Stimulated activated CD4-positive, alpha-beta T cell treated with anti-CD3 and anti-CD28 coated beads, Interleukin-12 subunit alpha, Interleukin-12 subunit beta, amount 100 ng/mL, for 4 hours (primary cell): ENCODE results near the gene ARPC5.

Experiments used
- DNase-seq: peaks from one replicate; pipeline ENCODE4 v3.0.0-alpha.2; 2020

The ARPC5 gene

DNA sequence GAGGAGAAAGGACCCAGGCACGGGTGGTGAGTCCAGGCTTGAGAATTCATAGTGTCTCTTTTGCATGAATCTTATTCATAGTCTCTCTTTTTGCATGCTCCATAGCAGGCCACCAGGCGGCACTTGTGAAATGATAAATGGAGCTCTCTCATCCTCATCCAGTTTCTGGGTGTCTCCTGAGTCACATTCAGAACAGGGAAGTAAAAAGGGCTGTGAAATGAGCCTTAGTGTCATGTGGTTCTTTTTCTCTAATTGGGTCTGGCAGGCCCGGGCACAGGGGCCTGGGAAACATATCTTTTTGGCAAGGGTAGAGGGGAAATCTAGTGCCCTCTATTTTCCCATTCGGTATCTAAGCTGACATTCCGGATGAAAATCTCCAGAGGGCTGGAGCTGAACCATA, 26.3 kb downstream of the ARPC5 start:
- no peak for DNase-seq

DNA sequence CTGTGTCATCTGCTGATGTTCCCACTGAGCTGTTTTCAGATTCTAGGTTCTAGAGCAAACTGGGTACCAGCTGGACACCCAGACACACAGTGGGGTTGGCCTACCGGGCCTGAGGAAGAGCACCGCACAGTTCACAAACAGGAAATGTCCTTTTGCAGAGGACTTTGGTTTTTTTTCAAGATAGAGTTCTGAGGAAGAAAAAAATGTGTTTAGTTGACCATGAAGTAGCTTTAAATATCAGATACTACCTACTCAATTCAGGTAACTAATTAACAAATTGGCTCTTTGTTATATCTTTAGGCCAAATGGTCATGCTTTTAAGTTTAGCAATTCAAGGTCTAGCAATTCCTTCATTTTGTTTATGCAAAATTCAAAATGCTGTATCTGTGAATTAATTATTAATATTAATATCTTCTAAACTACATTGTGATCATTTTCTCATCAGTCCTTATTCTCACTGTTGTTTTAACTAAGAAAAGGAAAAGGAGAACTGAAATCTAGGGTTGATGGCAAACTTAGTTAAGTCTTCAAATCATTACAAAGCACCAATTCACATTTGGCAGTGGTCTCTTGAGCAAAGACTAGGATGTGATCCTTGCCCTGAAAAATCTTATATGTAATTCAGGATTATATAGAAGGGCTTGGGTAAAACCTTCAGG, 28.1 kb downstream of the ARPC5 start:
- no peak for DNase-seq

DNA sequence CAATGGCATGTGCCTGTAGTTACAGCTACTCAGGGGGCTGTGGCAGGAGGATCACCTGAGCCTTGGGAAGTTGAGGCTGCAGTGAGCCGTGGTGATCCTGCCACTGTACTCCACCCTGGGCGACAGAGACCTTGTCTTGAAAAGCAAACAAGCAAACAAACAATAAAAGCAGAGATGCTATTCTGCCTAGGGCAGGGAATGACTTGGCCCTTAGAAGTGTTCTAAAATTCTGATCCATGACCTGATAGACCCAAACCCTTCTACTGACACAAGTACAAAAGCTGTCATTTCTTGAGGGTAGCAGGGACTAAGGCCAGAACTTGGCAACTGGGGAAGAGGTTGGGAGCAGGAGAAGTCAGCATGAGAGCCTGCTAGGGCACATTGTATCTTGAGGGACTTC, 29.7 kb downstream of the ARPC5 start:
- no peak for DNase-seq

DNA sequence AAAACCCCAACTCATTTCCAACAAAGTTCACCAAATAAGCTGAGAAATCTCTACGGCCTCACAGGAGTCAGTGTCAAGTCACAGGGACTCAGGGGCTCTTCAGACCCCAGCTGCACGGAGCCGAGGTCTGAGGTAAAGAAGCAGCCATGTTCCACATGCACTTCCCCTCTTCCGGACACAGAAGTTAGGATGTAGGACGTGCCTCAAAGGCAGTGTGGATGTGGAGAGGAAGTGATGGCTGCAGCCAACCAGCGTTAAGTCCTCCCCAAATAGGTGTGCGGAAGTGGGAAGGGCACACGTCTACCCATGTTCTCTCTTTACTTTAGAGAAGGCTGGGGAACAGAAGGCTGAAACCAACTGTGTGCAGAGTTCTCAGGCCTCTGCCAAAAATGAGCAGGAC, 30.8 kb downstream of the ARPC5 start:
- no peak for DNase-seq

DNA sequence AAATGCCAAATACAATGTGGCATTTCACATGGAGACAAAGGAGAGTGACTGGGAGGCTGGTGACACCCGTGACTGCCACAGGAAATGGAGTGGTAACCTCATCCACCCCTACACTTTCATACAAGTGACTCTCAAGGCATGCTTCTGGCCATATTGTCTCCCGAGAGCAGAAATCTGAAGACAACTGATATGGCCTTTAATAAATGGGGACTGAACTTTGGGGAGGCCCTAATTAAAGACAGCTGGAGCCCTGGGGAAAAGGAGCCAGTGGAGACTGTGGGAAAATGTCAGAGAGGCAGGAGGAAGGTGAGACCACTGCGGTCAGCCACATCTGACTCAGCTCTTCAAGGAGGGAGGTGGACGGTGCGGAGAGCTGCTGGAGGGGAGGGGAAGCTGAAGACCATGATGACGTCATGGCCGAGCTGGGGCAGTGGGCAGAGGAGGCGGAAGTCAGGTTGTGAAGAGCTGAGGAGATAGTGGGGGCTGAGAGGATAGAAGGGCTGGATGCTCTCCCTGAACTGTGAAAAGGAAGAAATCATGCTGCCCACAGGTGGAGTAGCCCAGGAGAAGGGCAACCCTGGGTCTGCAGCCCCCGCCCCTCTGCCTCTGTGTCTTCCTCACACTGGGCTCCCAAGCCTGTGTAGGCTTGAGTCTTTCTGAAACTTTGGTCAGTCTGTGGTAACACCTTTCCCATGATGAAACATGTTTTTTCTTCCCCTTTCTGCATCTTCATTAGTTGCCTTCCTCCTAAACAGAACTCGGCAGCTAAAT, 31.4 kb downstream of the ARPC5 start:
- no peak for DNase-seq

DNA sequence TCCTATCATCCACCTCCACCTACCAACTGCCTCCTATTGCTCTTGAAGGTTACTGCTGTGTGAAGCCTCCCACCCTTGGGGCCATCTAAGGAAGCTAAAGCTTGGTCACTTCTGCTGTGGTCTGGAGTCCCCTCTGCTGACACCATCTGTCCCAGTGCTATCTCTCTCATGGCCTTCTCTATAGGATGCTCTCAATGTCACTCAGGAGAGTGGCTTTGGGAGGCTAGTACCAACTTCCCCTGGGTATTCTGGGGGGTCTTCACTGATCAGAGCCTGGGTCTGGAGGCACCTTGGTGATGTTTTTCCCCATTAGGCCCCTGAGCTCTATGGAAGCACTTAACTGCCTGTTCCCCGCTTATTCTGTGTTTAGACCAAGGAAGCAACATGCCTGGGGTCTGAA, 33.1 kb downstream of the ARPC5 start:
- DNase-seq, result no peak

DNA sequence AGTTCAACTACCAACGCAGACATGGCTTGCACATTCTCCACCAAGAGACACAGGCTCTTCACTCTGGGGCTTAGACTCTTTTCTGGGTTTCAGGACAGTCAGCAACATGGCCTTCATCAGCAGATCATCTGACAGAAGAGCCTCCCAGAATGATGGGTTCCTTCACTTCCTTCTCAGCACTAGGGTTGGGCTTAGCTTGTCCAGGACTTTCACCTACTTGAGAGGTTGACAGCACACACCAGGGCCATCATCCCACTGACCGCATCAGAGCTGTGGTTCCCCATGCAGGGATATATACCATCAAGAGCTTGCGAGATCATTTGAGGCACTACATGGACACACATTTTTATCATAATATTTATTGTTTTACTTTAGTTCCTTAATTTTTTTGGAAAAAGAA, 34.9 kb downstream of the ARPC5 start:
- DNase-seq, result no peak

DNA sequence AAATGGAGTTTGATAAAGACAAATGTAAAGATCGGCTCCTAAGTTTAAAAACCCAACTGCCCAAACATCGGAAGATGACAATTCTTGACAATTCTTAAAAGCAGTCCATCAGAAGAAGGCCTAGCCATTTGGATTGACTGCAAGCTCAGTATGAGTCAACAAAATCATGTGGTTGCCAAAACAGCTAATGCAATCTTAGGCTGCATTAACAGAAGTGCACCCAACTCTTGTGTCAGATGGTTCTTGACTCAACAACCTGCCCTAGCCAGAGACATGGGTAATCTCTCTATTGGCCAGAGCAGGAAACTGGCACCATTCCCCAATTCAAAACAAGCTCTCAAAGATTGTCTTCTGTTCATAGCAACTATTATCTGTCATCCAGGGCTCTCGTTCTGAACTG, 35.4 kb downstream of the ARPC5 start:
- DNase-seq, result no peak

DNA sequence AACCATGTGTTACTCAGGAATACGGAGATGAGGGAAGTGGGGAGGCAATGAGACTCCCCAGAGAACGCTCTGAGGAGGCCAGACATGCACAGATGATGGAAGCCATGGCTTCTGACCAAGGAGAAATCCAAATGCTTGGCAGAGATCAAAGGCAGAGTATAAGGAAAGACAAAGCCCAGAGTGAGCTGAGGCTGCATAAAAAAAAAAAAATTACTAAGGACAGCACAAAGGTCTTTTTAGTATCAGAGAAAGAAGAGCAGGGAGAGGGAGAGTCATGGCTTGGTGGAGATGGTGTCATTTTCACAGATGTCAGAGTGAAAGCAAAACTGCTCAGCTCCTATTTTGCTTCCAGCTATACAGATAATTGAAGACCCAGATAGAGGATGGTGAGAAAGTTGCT, 37.2 kb downstream of the ARPC5 start:
- DNase-seq, result no peak

DNA sequence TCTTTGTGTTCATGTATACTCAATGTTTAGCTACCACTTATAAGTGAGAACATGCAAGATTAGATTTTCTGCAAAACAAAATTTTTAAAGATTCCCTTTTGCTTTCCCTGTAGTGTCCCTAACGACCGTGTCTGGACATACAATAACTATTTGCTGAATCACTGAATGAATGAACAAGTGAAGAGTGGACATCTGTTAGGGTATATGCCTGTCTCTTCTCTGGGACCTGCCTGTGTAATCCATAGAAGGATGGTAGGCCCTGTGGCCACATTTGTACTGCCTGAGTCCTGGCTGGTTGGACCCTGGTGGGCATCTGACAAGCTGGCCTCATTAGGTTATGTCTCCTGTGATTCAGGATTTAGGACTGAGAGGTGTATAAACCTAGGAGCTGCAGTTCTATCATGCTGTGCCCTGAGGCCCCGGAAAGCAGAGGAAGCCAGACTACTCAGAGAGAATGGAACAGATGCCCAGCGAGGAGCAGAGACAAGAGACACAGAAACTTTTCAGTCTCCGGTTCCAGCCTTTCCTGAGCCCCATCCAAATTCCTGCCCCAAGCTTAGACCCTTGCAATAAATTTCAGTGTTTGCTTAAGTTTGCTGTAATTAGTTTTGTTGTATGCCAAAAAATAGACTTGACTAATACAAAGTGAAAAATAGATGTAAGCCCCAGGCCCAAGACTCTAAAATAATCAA, 37.8 kb downstream of the ARPC5 start:
- no peak for DNase-seq

DNA sequence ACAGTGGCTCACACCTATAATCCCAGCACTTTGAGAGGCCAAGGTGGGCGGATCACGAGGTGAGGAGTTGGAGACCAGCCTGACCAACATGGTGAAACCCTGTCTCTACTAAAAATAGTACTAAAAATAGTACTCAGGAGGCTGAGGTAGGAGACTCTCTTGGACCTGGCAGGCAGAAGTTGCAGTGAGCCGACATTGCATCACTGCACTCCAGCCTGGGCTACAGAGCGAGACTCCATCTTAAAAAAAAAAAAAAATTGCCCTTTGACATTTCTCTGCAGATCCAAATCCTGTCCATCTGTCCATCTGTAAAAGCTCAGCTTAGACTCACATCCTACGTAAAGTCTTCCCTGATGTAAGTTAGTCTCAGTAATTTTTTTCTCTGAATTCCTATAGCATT, 39.1 kb downstream of the ARPC5 start:
- no peak for DNase-seq

DNA sequence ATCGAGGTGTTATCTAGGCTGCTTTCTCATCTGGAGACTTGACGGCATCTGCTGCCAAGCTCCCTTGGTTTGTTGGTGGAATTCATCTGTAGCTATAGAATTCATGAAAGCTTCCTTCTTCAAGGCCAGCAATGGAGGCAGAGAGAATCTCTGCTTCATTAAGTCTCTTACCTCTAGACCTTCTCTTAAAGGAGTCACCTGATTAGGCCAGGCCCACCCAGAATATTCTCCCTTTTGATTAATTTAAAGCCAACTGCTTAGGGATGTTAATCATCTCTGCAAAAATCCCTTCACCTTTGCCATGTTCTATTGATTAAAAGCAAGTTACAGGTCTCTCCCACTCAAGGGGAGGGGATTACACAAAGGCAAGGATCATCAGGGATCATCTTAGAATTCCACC, 40.0 kb downstream of the ARPC5 start:
- DNase-seq, result no peak

DNA sequence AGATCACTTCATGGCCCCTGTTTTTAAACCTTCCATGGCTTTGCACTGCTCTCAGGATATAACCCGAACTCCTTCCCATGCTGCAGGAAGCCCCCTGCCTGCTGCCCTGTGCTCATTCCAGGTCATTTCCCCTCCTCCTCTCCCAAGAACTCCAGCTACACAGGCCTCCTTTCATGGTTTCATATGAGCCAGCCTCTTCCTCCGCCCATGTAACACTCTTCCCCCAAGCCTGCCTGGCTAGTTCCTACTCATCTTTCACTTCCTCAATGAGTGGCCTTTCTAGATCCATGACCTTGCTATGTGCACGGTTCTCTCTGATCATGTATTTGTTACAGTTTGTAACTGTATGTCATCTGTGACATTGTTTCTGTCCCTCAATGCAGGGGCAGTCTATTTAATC, 42.2 kb downstream of the ARPC5 start:
- no peak for DNase-seq

DNA sequence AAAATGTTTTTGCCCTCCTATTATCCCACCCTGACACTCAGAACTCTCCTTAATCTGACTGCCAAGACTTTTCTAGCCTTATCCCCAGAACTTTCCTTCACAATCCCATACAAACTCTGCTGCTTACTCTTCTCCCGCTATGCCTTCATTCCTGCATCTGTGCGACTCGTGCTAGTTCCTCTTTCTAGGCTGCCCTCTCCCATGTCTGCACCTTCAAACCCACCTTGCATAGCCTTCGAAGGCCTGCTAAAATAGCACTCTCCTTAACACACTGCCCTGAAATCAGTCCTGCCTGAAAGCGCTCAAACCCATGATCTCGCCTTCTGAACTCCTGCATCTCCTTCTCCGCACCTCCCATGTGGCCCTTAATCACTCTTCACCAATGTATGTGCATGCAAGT, 42.9 kb downstream of the ARPC5 start:
- DNase-seq, result no peak

DNA sequence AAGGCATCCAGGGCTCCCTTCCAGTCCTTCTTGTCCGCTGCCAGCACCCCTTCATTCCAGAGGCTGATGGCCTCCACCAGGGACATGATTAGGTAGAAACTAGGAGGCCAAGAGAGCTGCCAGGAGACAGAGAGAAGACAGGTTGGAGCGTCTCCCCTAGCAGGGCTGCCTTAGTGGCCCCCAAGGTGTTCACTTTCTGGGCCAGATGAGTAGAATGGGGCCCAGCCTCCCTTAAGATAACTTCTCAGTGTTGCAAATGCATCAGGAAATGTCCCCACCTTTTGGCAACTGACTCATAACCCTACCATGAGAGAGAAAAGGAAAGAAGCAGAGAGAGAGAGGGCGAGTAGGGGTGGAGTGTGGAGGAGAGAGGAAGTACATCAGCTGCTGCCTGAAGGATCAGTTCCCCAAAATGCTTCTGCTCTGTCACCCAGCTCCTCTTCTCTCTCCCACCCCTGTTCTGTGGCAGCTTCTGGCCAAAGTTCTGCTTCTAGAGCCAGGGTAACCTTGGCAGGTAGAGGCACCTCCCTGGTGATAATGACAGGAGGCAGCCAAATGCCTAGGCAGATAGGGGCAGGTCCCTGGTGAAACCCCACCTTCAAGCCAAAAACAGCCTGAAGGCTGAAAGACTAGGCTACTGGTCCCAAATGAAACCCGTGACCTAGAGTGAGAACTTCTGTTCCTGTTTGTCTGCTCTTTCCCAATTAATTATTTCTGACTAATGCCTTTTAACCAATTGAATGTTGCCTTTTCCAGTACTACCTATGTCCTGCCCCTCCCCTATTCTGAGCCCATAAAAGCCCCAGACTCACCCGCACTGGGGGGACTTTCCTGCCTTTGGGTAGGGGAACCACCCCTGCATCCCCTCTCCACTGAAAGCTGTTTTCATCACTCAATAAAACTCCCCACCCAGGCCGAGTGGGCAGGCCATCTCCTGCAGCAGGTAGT, 45.1 kb downstream of the ARPC5 start, which contains the start of gene NCF2:
NCF2 (minus strand) TSS at position 216 of the 948 bp plus-strand sequence; CDS start at position 86, 130 bp downstream.
- DNase-seq, result peak; percentile 6

DNA sequence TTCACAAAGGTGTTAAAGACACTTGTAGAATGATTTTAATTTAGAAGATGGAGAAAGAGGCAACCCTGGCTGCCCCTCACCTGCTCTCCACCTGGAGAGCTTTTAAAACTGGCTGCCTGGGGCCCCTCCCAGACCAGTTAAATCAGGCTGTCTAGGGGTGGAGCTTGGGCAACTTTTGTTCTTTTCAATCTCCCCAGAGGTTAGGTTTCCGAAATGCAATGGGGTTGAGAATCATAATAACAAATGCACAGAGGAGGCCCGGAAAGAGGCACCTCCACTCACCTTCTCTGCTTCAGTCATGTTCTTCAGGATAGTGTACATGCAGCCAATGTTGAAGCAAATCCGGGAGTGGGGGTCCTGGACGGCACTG, 45.7 kb downstream of the ARPC5 start:
- no peak for DNase-seq

DNA sequence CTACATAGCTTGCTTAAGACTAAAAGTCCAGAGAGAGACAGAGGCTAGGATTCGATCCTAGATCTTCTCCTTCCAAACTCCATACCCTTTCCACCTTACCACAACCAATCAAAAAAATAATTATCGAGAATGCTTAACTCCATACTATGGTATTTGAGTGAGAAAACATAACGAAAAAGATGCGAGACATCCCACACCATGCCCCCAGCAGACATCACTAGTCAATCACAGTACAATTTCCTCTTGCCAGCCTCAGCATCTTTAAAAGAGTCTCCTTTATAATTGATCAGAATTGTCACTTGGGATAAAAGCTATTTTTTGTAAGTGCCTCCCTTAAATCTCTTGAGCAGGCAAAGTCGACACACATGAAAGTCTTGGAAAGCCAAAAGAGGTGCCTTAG, 46.2 kb downstream of the ARPC5 start:
- no peak for DNase-seq

DNA sequence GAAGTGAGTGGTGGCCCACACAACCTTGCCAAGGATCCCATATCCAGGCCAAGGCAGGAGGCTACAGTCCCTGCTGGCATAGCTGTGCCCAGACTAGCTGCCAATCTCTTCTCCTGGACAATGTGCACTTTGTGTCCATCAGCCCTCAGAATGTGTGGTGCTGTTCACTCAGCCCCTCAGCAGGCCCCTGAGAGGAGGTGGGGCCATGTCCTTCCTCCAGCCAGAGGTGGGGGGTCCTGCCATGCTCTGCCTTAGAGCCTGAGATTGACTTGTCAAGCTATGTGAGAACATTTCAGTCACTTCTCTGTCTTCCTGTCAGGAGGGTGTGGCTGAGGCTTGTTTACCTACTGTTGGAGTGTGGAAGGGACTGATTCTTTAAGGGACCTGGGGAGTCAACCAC, 46.8 kb downstream of the ARPC5 start:
- DNase-seq, result no peak

DNA sequence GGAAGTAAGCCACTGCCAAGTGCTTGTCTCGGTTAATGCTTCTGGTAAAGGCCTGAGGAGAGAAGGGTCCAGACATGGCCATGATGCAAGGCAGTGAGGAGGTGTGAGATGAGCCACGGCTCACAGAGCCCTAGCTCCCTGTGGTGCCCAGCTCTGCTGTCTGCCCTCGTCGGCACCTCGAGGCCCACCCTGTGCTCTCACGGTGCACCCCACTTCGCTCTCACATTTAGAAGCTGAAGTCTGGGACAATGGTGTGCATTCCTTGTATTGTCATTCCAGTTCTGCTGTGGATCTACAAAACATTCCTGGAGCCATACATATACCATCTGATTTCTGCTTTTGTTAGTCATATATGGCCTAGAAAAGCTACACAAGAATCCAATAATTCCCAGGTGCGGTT, 48.7 kb downstream of the ARPC5 start:
- no peak for DNase-seq

DNA sequence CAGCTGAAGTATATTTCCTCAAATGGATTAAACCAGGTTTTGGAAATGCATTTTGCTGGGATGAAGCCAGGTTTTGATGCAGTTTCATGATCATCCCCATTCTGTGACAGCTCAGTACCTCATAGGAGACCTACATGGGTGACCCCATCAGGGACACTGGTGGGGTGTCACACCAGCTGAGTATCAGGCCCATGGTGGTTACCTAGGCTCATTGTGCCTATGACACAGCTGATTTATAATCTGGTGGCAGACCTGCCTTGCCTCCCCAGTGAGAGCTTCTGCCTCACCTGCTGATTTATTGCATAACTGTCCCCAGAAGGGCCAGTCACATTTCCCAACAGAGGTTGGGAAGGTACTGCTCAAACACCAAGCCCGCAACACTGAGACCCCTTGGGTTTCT, 49.1 kb downstream of the ARPC5 start:
- DNase-seq, result no peak

DNA sequence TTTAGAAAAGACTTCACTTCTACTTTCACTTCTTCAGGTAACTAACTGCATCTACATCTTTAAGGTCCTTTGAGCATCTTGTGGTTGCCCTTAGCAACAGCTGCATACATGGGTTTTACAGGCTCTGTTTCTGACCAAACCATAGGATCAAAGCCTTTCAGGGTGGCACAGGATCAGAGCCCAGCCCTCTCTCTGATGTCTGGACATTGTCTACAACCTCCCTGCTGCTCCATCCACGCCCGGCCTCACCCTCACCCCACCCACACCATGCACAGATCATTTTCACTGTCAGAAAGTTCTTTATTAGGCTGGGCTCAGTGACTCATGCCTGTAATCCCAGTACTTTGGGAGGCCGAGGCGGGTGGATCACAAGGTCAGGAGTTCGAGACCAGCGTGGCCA, 50.5 kb downstream of the ARPC5 start:
- no peak for DNase-seq

DNA sequence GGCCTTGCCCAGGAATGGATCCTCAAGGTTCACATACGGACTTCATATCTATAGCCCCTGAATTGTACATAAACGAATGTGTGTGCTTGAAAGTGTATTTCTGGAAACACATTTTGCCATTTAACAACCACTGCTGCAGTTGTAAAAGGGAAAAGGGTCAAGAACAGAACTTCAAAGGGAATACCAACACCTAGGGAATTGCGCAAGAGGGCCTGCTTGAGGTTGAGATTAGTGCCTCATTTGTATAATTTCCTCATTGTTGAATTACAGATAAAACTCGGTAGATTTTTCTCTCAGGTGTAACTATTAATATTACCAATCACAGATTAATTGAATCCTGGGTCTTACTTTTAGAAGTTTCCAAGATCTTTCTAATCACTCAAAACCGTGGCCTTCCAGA, 51.4 kb downstream of the ARPC5 start:
- DNase-seq, result no peak

DNA sequence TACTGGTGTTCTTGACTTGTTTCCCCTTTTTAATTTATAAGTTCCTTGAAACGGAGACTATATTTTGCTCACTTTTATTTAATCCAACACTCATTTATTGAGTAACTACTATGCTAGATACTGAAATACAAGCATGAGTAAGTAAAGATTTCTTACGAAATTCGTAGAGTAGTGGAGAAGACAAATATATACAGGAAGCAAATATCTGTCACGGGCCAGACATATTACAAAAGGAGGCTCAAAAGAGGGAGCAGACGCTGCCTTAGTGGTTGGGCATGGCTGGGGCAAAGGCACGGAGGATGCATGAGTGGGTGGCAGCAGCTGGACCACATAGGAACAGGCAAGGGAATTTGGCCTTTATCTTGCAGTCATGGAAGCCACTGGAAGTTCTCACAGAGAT, 52.1 kb downstream of the ARPC5 start:
- no peak for DNase-seq
